GM18507 (cell line): ENCODE measurements around the gene NTRK3.

Experiments used
- DNase-seq: peaks from one replicate; pipeline ENCODE4 v3.0.0; 2011; ENCODE audit warnings: low read depth; ENCODE audit not compliant: insufficient read length; ENCODE audit errors: extremely low spot score
- FAIRE-seq: peaks from 2 replicates; lab custom pipeline; 2011; peaks lifted over from hg19 to GRCh38; lab: Jason Lieb, UNC

The NTRK3 gene

GRCh38 chr15:88139936-88140335, 116.6 kb downstream of the NTRK3 start:
- DNase-seq (no peak), FAIRE-seq (no peak)

GRCh38 chr15:88133795-88134194, 122.7 kb downstream of the NTRK3 start:
- FAIRE-seq (no peak), DNase-seq (no peak)

DNA sequence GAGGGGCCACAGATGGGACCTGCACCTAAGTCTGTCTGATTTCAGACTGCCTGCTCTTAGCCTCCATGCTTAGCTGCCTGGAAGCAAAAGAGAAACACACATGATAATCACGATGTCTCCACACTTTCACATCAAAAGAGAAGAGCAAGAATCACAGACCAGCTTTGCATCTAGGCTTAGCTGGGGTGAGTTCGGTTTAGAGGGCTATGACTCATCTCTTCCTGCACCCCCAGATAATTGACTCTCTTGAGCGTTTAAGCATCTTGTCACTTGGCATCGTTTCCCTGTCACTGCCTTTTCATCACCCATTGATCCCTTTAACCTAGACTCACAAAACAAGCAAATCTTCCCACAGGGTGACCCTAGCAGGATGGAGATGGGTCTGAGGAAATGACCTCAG, 124.0 kb downstream of the NTRK3 start:
- FAIRE-seq (no peak), DNase-seq (no peak)

GRCh38 chr15:88131937-88132336, 124.6 kb downstream of the NTRK3 start:
- no peak for DNase-seq
- FAIRE-seq, result no peak

- DNase-seq (no peak), FAIRE-seq (no peak)
Measured at GRCh38 chr15:88127432-88127790, 129.1 kb downstream of the NTRK3 start.

GRCh38 chr15:88126695-88127431, 129.7 kb downstream of the NTRK3 start:
- DNase-seq (no peak), FAIRE-seq (no peak)

DNA sequence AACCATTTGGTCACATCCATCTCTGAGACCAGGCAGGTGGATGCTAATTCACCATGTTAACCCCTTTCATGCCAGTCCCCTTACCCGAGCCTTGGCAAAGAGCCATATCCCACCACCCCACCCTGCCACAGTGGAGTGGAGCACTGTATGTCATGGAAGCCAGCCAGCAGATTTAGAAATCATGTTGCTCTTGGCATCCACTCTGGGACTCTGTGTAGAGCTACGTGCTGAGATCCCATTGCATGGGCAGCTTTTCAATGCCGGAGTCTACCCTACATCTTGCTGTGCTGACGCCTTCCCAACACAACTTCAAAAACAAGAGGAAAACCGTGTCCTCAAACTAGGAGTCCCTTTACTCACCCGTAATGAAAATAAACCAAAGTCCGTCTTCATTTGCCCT, 131.0 kb downstream of the NTRK3 start:
- DNase-seq (no peak), FAIRE-seq (no peak)

- FAIRE-seq, result no peak
- DNase-seq, result no peak
Measured at GRCh38 chr15:88124199-88124598, 132.3 kb downstream of the NTRK3 start.

DNA sequence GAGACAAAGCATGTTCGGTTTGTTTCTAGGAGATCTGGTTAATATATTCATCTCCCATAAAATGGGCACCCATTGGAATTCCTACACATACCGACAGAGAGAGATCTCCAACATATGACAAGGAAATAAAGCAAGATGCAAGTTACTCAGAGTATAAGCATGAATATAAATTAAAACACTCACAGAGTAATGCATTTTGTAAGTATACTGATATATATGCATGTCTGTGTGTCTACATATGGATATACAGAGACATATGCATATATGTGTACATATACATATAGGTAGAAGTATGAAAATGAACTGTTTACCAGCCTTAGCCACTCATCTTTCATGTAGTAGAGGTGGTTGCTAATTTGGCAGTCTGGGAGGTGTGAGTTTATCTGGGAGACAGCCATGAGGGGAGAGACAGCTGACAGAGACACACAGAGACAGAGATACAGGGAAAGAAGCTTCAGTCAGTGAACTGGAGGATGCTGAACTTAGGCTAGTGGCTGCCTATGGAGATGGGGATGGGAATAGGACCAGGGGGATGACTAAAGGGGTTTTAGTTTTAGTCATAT, 134.5 kb downstream of the NTRK3 start:
- no peak for FAIRE-seq
- DNase-seq, result no peak

GRCh38 chr15:88120026-88120425, 136.5 kb downstream of the NTRK3 start:
- DNase-seq (no peak), FAIRE-seq (no peak)

GRCh38 chr15:88118741-88119140, 137.8 kb downstream of the NTRK3 start:
- FAIRE-seq (no peak), DNase-seq (no peak)

GRCh38 chr15:88118035-88118434, 138.5 kb downstream of the NTRK3 start:
- no peak for FAIRE-seq
- no peak for DNase-seq

- FAIRE-seq, result no peak
- no peak for DNase-seq
Measured at GRCh38 chr15:88115486-88116152, 140.9 kb downstream of the NTRK3 start.

- FAIRE-seq (no peak), DNase-seq (no peak)
Measured at GRCh38 chr15:88113613-88114308, 142.8 kb downstream of the NTRK3 start.

DNA sequence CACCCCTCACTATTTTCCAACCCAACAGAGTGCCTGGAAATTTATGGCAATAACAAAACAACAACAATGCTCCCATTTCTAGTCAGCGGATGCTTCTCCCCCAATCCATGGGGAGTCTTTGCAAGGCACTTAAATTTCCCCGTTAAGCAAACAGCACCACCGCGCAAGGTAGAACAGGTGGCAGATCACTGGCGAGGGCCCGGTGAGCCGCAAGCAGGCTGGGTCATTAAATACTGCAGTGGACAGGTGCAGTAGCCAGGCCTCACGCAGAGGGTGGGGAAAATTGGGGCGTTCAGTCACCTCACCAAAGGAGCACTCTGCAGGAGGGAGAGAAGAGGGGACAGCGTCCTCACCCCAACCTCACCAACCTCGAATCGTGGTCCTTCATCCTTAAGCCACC, 147.5 kb downstream of the NTRK3 start:
- DNase-seq, result no peak

DNA sequence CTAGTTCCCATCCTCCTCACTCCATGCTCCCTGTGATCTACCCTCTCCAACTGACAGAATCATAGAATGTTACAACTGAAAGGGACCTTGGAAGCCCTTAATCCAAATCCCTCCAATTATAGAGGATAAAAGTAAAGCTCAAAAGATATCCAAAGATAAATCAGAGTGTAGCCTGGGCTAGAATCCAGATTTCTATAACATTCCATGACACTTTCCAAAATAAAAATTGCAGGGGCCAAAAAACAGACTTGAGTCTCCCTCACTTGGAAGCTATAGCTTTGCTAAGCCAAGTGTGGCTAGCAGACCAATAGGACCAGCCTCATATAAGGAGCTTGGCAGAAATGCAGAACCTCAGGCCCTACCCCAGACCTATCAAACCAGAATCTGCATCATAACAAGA, 148.1 kb downstream of the NTRK3 start:
- no peak for DNase-seq
- FAIRE-seq, result no peak

More for the DNA sequence above, 147.5 kb downstream of the NTRK3 start:
- FAIRE-seq, result no peak

DNA sequence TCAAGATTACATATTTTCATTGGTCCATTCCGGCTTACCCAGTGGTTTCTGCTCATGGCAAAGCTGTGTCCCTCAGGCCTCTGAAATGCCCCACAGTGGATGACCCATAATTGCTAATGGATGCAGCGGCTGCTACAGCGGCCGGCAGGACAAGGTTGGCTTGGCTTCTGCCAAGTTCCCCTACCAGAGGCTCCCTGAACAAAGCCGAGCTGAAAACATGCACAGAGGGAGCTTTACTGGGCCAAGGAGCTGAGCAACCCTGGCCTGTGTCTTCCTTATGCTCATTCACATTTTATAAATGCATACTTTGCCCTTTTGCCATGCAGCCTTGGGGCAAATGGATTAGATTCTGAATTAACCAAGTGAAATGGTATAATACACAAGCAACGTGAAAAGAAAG, 150.5 kb downstream of the NTRK3 start:
- no peak for FAIRE-seq
- DNase-seq, result no peak

DNA sequence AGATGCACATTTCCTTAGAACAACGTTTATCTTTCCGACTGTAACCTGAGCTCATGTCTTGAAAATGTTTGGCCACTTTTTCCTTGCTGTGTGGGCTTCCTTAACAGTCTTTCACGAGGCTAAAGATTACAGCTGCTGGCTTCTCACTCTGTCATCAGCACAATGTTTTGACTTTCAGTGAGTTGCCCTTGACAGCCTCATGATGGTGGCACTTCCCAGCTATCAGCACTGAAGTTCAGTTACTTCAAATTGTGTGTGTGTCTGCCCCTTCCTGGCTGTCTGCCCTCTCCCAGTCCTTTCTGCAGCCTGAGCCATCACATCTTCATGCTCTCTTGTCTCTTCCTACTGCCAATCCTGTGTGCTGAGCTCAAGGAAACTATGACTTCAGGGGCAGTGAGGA, 152.2 kb downstream of the NTRK3 start:
- FAIRE-seq (no peak), DNase-seq (no peak)

GRCh38 chr15:88100181-88100580, 156.4 kb downstream of the NTRK3 start:
- DNase-seq (no peak), FAIRE-seq (no peak)

DNA sequence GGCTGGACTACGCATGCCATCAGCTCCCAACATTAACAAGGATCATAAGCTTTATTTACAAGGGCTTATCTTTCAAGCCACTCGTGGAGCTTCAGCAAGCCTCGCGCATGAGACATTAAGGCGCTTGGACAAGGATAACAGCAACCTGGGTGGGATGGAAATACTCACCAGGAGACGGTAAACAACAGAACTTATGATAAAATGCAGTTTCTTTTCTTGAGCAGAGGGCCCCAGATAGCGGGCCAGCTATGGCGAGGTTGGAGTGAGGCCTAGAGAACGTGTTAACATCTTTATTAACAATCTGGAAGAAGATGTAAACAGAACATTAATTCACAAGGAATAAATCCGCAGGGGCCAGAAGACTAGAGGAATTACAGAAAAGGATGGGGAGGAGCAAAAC, 158.2 kb downstream of the NTRK3 start:
- no peak for DNase-seq
- no peak for FAIRE-seq
